ENCODE measurements around the gene OR5P2.
A peak's percentile ranks its signal among the peaks of the same experiment; 100 is the strongest.

GRCh38 chr11:7775689-7776088 lies 21.1 kb downstream of the OR5P2 start:
- TF ChIP-seq CTCF (IDR thresholded peaks at IDR 0.05) (peak; percentile 7), EZH2 (IDR thresholded peaks at IDR 0.05) (no peak)
